HCT116 (cell line): ENCODE measurements around the gene GLRX3. TPM values are rescaled to one million over a fixed set of nuclear protein-coding genes. Genes with fewer than 3 reads are reported as not detected.

Experiments used
- ATAC-seq: fragments of 200-7000 bp; cut with Tn5 transposase; 2 replicates; pipeline ENCODE4 v1.9.1; 2020; ENCODE audit warnings: mild to moderate bottlenecking, moderate library complexity
- BruUV-seq: library from RNA; stranded (reverse); fragments of 400-500 nt; replicated peaks from 2 replicates; lab custom pipeline; 2021; lab: Mats Ljungman, UMichigan
- CTCF ChIA-PET: fragments of 300-600 bp; sonication (Branson Sonifier 250); formaldehyde crosslinking; loops from one replicate; lab custom pipeline; 2021; ENCODE audit warnings: antibody characterized with exemption; lab: Charles Lee
- POLR2A ChIA-PET: fragments of 300-600, 350-600 bp; sonication (Branson Sonifier 250); formaldehyde crosslinking; loops from one replicate; lab custom pipeline; 2021; ENCODE audit warnings: antibody characterized with exemption; lab: Charles Lee
- RAD21 ChIA-PET, 2 experiments: fragments of 300-600 bp; sonication (Branson Sonifier 250); formaldehyde crosslinking; loops; one replicate each; lab custom pipeline; 2023; ENCODE audit warnings: low total read pairs in 2 of 2; ENCODE audit not compliant: uncharacterized antibody in 2 of 2, unreplicated experiment in 2 of 2, low non-redundant PET in 1 of 2; lab: Charles Lee
- DNase-seq: peaks from one replicate; pipeline ENCODE4 v3.0.0-alpha.2; 2010; ENCODE audit warnings: low read depth, low spot score
- H2AFZ ChIP-seq: fragments of 200-600 bp; shearing (Covaris generic), sonication (generic); 2 replicates; pipeline ENCODE4 v1.6.1; 2017; ENCODE audit warnings: low read depth, mixed run types, mixed read lengths, antibody characterized with exemption, low read length; ENCODE audit not compliant: poor library complexity, severe bottlenecking
- H3K27ac ChIP-seq: 2 replicates; pipeline ENCODE4 v1.5.1; 2012; ENCODE audit warnings: low read depth, low read length
- H3K27me3 ChIP-seq: fragments of 200-600 bp; sonication (generic); 2 replicates; pipeline ENCODE4 v1.6.1; 2016; ENCODE audit warnings: mixed run types, low read length, mixed read lengths; ENCODE audit not compliant: insufficient read depth
- H3K36me3 ChIP-seq, 2 experiments: fragments of 200-500 bp in 1 of 2; fragments of 200-600 bp in 1 of 2; sonication (Bioruptor generic) in 1 of 2; sonication (generic) in 1 of 2; 2 replicates each; pipeline versions ENCODE4 v1.5.1 to v1.6.1; 2014 to 2016; ENCODE audit warnings: low read length in 2 of 2, inconsistent platforms in 1 of 2, mixed read lengths in 1 of 2, mixed run types in 1 of 2; ENCODE audit not compliant: insufficient read depth in 2 of 2, control insufficient read depth in 1 of 2
- H3K4me1 ChIP-seq, 2 experiments: fragments of 200-600 bp in 1 of 2; sonication (generic) in 1 of 2; 2 replicates each; pipeline versions ENCODE4 v1.5.1 to v1.6.1; 2012 to 2017; ENCODE audit warnings: low read length in 2 of 2, inconsistent platforms in 1 of 2, mild to moderate bottlenecking in 1 of 2, mixed read lengths in 1 of 2, mixed run types in 1 of 2, moderate library complexity in 1 of 2; ENCODE audit not compliant: insufficient read depth in 2 of 2, control insufficient read depth in 1 of 2
- H3K4me2 ChIP-seq: fragments of 200-600 bp; sonication (generic); 2 replicates; pipeline ENCODE4 v1.6.1; 2017; ENCODE audit warnings: mixed run types, low read length, mixed read lengths
- H3K4me3 ChIP-seq, 2 experiments: fragments of 200-600 bp in 1 of 2; sonication (generic) in 1 of 2; replicated peaks in 1 of 2; 2 replicates each; pipeline ENCODE4 v1.5.1; 2011 to 2016; ENCODE audit warnings: low read length in 2 of 2, control low read depth in 1 of 2, low read depth in 1 of 2, mild to moderate bottlenecking in 1 of 2, mixed read lengths in 1 of 2, mixed run types in 1 of 2
- H3K79me2 ChIP-seq: fragments of 200-600 bp; sonication (generic); 2 replicates; pipeline ENCODE4 v1.6.1; 2017; ENCODE audit warnings: mild to moderate bottlenecking, mixed run types, low read length, moderate library complexity, mixed read lengths; ENCODE audit not compliant: insufficient read depth
- H3K9ac ChIP-seq: fragments of 200-600 bp; sonication (generic); 2 replicates; pipeline ENCODE4 v1.6.1; 2016; ENCODE audit warnings: low read length, mixed read lengths
- H3K9me2 ChIP-seq: fragments of 200-600 bp; sonication (generic), shearing (Covaris generic); 2 replicates; pipeline ENCODE4 v1.6.1; 2017; ENCODE audit warnings: mixed run types, mild to moderate bottlenecking, moderate library complexity; ENCODE audit not compliant: insufficient read depth
- H3K9me3 ChIP-seq, 2 experiments: fragments of 200-500 bp in 1 of 2; fragments of 200-600 bp in 1 of 2; sonication (Bioruptor generic) in 1 of 2; sonication (generic) in 1 of 2; 2 replicates each; pipeline ENCODE4 v1.6.1; 2014 to 2017; ENCODE audit warnings: low read length in 2 of 2, mixed read lengths in 2 of 2, inconsistent platforms in 1 of 2, low read depth in 1 of 2, mild to moderate bottlenecking in 1 of 2, mixed run types in 1 of 2, moderate library complexity in 1 of 2; ENCODE audit not compliant: control insufficient read depth in 1 of 2, insufficient read depth in 1 of 2
- H4K20me1 ChIP-seq: fragments of 200-600 bp; sonication (generic), shearing (Covaris generic); 2 replicates; pipeline ENCODE4 v1.6.1; 2017; ENCODE audit warnings: mixed run types, mild to moderate bottlenecking, moderate library complexity; ENCODE audit not compliant: insufficient read depth
- CBX3 ChIP-seq: IDR thresholded peaks from 2 replicates; pipeline ENCODE4 v1.6.1; 2012; ENCODE audit warnings: low read depth
- CTCF ChIP-seq, 3 experiments: fragments of 200-600 bp in 1 of 3; sonication (generic) in 1 of 3; IDR thresholded peaks in 2 of 3; conservative IDR thresholded peaks in 1 of 3; 2 replicates each; pipeline ENCODE4 v1.5.1; 2012 to 2017; ENCODE audit warnings: low read depth in 2 of 3, low read length in 2 of 3, antibody characterized with exemption in 1 of 3, borderline replicate concordance in 1 of 3, control low read depth in 1 of 3, mild to moderate bottlenecking in 1 of 3, mixed read lengths in 1 of 3, mixed run types in 1 of 3, moderate library complexity in 1 of 3; ENCODE audit not compliant: insufficient read depth in 1 of 3
- ELF1 ChIP-seq: IDR thresholded peaks from 2 replicates; pipeline ENCODE4 v1.6.1; 2012; ENCODE audit warnings: low read depth, borderline replicate concordance
- EZH2 ChIP-seq: fragments of 200-600 bp; sonication (generic); IDR thresholded peaks from 2 replicates; pipeline ENCODE4 v1.6.1; 2017; ENCODE audit warnings: antibody characterized with exemption, mixed run types
- FOSL1 ChIP-seq: IDR thresholded peaks from 2 replicates; pipeline ENCODE4 v1.6.1; 2012; ENCODE audit warnings: low read depth
- MAX ChIP-seq: IDR thresholded peaks from 2 replicates; pipeline ENCODE4 v1.6.1; 2012
- POLR2A ChIP-seq: IDR thresholded peaks from 2 replicates; pipeline ENCODE4 v1.7.0; 2011; ENCODE audit warnings: borderline replicate concordance; ENCODE audit not compliant: insufficient read depth, insufficient read length; ENCODE audit errors: extremely low read depth
- POLR2AphosphoS5 ChIP-seq: IDR thresholded peaks from 2 replicates; pipeline ENCODE4 v1.6.1; 2011; ENCODE audit warnings: mild to moderate bottlenecking, low read depth, low read length, moderate library complexity
- RAD21 ChIP-seq: IDR thresholded peaks from 2 replicates; pipeline ENCODE4 v1.6.1; 2012; ENCODE audit warnings: low read depth, mild to moderate bottlenecking
- SP1 ChIP-seq: IDR thresholded peaks from 2 replicates; pipeline ENCODE4 v1.6.1; 2012; ENCODE audit warnings: low read depth
- SRF ChIP-seq: IDR thresholded peaks from 2 replicates; pipeline ENCODE4 v1.6.1; 2012; ENCODE audit warnings: low read depth
- TCF7L2 ChIP-seq: IDR thresholded peaks from 2 replicates; pipeline ENCODE4 v1.7.0; 2011; ENCODE audit warnings: borderline replicate concordance, inconsistent platforms; ENCODE audit not compliant: insufficient read depth, insufficient read length; ENCODE audit errors: extremely low read depth
- YY1 ChIP-seq: IDR thresholded peaks from 2 replicates; pipeline ENCODE4 v1.6.1; 2011; ENCODE audit warnings: low read length, low read depth, moderate library complexity, mild to moderate bottlenecking; ENCODE audit not compliant: insufficient replicate concordance; ENCODE audit errors: extremely low read depth
- ZBTB33 ChIP-seq: IDR thresholded peaks from 2 replicates; pipeline ENCODE4 v1.6.1; 2011; ENCODE audit warnings: mild to moderate bottlenecking, low read length, moderate library complexity; ENCODE audit not compliant: insufficient replicate concordance; ENCODE audit errors: extremely low read depth
- ZFX ChIP-seq: fragments of 450-650 bp; IDR thresholded peaks from 2 replicates; pipeline ENCODE4 v1.6.1; 2017
- ZNF274 ChIP-seq: fragments of 200-500 bp; sonication (Bioruptor generic); IDR thresholded peaks from 2 replicates; pipeline ENCODE4 v1.6.1; 2014; ENCODE audit warnings: mild to moderate bottlenecking, low read depth, low read length, inconsistent platforms
- intact Hi-C: fragments of 100-400 bp; cut with micrococcal nuclease; formaldehyde crosslinking; loops from 2 replicates; pipeline ENCODE4 v1.10.0; 2022
- total RNA-seq: library from RNA; stranded (reverse); gene quantifications from one replicate; pipeline ENCODE4 v1.2.1, GENCODE V29; 2021; ENCODE audit not compliant: unreplicated experiment

The GLRX3 gene
- total RNA-seq, 1 experiment from 2014 or later = 59.1 TPM

GRCh38 chr10:130110246-130111112 is 25.7 kb upstream of the GLRX3 start, which contains the start of gene C10orf143 (continued):
- TF ChIP-seq TCF7L2 = no peak
- TF ChIP-seq ELF1 = no peak
- peak; percentile 90 for TF ChIP-seq SP1

GRCh38 chr10:130111113-130111851 is 24.9 kb upstream of the GLRX3 start:
- Histone ChIP-seq H3K27me3 (no peaks in the 10 kb centered on the region), H3K27ac (peak overlapping the region; percentile 70), H3K4me1 (peaks cover 5 to 18% of the 10 kb centered on the region in 2 experiments), H2AFZ (no peak overlapping the region), H4K20me1 (no peaks in the 10 kb centered on the region), H3K4me2 (peak overlapping the region; percentile 89), H3K79me2 (no peaks in the 10 kb centered on the region), H3K36me3 (no peaks in the 10 kb centered on the region), H3K4me3 (peak overlapping the region; percentile 72 to 73), H3K9me3 (no peaks in the 10 kb centered on the region), H3K9ac (peak overlapping the region; percentile 92), H3K9me2 (no peaks in the 10 kb centered on the region)
- BruUV-seq = TSS peak; percentile 85
- peak; percentile 85 for ATAC-seq
- ChIA-PET CTCF (interaction anchor here (1.1 to 2.7 kb wide), 4 partner anchors 14 to 222 kb away, joined by 3 to 16 read pairs (median 4); partner anchors contain the start of gene GLRX3), POLR2A (interaction anchor here (2.4 to 2.7 kb wide), 2 partner anchors 25 to 27 kb away, joined by 11 to 13 read pairs; partner anchors contain the start of gene GLRX3), RAD21 (interaction anchor here in 1 of 2 experiments (0.8 kb wide), 1 partner anchor 68 kb away, joined by 4 read pairs; no protein-coding TSS in a partner anchor)
- DNase-seq = peak; percentile 86
- intact Hi-C loops = loop anchor here (1.0 kb wide), 1 partner anchor 25 kb away; the partner anchor contains the start of gene GLRX3
- TF ChIP-seq CBX3 = no peak
- TF ChIP-seq RAD21 = no peak
- TF ChIP-seq POLR2A = no peak
- peak; percentile 94 for TF ChIP-seq ELF1
- TF ChIP-seq ZNF274 = no peak
- no peak; the same call in 1 of the 2 replicates for TF ChIP-seq POLR2AphosphoS5
- TF ChIP-seq ZFX = peak; percentile 10; the same call in 1 of the 2 replicates
- peak; percentile 90 for TF ChIP-seq SP1
- no peak for TF ChIP-seq YY1
- TF ChIP-seq MAX = no peak; the same call in 1 of the 2 replicates
- TF ChIP-seq CTCF (IDR thresholded peaks at IDR 0.05 in 2 of 3, conservative IDR thresholded peaks at IDR 0.05 in 1 of 3; ENCODE audit: borderline replicate concordance in 1 of 3, insufficient read depth in 1 of 3, low read depth in 2 of 3, low read length in 2 of 3) = no peak
- no peak for TF ChIP-seq TCF7L2
- TF ChIP-seq ZBTB33 = no peak
- TF ChIP-seq SRF = no peak
- TF ChIP-seq EZH2 = no peak
- no peak for TF ChIP-seq FOSL1
